ENCODE results near the gene FRMPD3.

The FRMPD3 gene

GRCh38 chrX:107480272-107480671 lies 30.8 kb downstream of the FRMPD3 start:
- no peak overlapping the region for H3K27ac Mint-ChIP-seq
- H3K4me1 Mint-ChIP-seq, result peaks cover 43% of the 10 kb centered on the region
- H3K4me3 Mint-ChIP-seq, result no peak overlapping the region
- TF ChIP-seq, protein P1, sequence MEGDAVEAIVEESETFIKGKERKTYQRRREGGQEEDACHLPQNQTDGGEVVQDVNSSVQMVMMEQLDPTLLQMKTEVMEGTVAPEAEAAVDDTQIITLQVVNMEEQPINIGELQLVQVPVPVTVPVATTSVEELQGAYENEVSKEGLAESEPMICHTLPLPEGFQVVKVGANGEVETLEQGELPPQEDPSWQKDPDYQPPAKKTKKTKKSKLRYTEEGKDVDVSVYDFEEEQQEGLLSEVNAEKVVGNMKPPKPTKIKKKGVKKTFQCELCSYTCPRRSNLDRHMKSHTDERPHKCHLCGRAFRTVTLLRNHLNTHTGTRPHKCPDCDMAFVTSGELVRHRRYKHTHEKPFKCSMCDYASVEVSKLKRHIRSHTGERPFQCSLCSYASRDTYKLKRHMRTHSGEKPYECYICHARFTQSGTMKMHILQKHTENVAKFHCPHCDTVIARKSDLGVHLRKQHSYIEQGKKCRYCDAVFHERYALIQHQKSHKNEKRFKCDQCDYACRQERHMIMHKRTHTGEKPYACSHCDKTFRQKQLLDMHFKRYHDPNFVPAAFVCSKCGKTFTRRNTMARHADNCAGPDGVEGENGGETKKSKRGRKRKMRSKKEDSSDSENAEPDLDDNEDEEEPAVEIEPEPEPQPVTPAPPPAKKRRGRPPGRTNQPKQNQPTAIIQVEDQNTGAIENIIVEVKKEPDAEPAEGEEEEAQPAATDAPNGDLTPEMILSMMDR (IDR thresholded peaks at IDR 0.05), result no peak
- peaks cover 2% of the 10 kb centered on the region for H3K27me3 Mint-ChIP-seq (ENCODE audit: low read depth, poor library complexity)
- peaks cover 42% of the 10 kb centered on the region for H3K9me3 Mint-ChIP-seq
- no peaks in the 10 kb centered on the region for H3K36me3 Mint-ChIP-seq (ENCODE audit: low read depth)
- no peak for DNase-seq

GRCh38 chrX:107482046-107482445 lies 32.6 kb downstream of the FRMPD3 start:
- Mint-ChIP-seq H3K27me3 (ENCODE audit: low read depth, poor library complexity) (peaks cover 2% of the 10 kb centered on the region), H3K27ac (no peak overlapping the region), H3K4me3 (no peak overlapping the region), H3K36me3 (ENCODE audit: low read depth) (no peaks in the 10 kb centered on the region), H3K4me1 (peaks cover 57% of the 10 kb centered on the region), H3K9me3 (peaks cover 41% of the 10 kb centered on the region)
- TF ChIP-seq, protein P1 (IDR thresholded peaks at IDR 0.05), result no peak
- DNase-seq, result no peak

- Mint-ChIP-seq H3K4me3 (no peak overlapping the region), H3K4me1 (peaks cover 58% of the 10 kb centered on the region), H3K36me3 (ENCODE audit: low read depth) (no peaks in the 10 kb centered on the region), H3K27me3 (ENCODE audit: low read depth, poor library complexity) (peaks cover 2% of the 10 kb centered on the region), H3K9me3 (peaks cover 46% of the 10 kb centered on the region), H3K27ac (peak overlapping the region; percentile 75)
- TF ChIP-seq, protein P1 (IDR thresholded peaks at IDR 0.05), result no peak
- DNase-seq, result peak; percentile 77
These were observed 34.7 kb downstream of the FRMPD3 start for GRCh38 chrX:107484002-107484726.

DNA sequence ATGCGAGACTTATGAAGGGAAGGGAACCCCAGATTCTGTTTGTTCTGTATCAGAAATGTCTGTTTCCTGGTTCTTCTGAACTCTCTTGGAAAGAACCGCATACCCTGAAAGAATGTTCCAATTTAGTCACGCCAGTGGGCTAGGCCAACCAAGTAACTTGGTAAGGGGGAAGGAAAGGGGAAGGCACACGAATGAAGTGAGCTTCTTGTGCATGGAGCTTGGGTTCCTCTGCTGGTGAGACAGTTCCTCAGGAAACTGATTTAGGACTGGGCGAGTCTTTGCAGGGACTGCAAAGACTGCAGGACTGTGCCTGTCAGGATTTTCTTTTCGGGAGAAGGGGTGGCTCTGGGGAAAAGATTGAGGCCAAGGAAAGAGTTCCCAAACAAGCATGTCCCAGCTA lies 35.6 kb downstream of the FRMPD3 start:
- peaks cover 58% of the 10 kb centered on the region for H3K4me1 Mint-ChIP-seq
- peak overlapping the region; percentile 23 for H3K4me3 Mint-ChIP-seq
- peaks cover 2% of the 10 kb centered on the region for H3K27me3 Mint-ChIP-seq (ENCODE audit: low read depth, poor library complexity)
- DNase-seq, result no peak
- H3K36me3 Mint-ChIP-seq (ENCODE audit: low read depth), result no peaks in the 10 kb centered on the region
- peak overlapping the region; percentile 56 for H3K27ac Mint-ChIP-seq
- TF ChIP-seq, protein P1 (IDR thresholded peaks at IDR 0.05), result no peak
- H3K9me3 Mint-ChIP-seq, result peaks cover 38% of the 10 kb centered on the region

GRCh38 chrX:107493141-107493540 lies 43.7 kb downstream of the FRMPD3 start:
- no peak overlapping the region for H3K4me3 Mint-ChIP-seq
- TF ChIP-seq, protein P1 (IDR thresholded peaks at IDR 0.05), result no peak
- peaks cover 44% of the 10 kb centered on the region for H3K9me3 Mint-ChIP-seq
- H3K27ac Mint-ChIP-seq, result no peak overlapping the region
- H3K4me1 Mint-ChIP-seq, result peaks cover 7% of the 10 kb centered on the region
- H3K36me3 Mint-ChIP-seq (ENCODE audit: low read depth), result no peaks in the 10 kb centered on the region
- DNase-seq, result no peak
- H3K27me3 Mint-ChIP-seq (ENCODE audit: low read depth, poor library complexity), result peaks cover 7% of the 10 kb centered on the region

DNA sequence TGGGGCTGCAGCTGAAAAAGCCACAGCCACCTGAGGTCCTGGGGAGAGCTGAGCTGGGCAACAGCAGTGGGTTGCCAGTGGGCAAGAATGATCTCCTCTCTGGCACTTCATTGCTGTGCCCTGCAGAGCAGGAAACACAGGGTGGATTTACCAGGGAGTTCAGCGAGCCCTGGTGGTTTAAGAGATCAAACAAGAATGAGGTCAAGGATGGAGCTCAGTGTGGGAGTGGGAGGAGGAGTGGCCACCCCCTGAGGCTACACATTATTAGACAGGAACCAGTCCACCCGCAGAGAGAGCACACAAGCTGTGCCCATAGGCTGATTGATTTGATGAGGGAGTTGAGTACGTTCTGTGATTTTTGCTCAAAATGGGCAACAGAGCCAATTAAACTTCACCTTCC lies 47.3 kb downstream of the FRMPD3 start:
- H3K27me3 Mint-ChIP-seq (ENCODE audit: low read depth, poor library complexity), result peaks cover 11% of the 10 kb centered on the region

More for the DNA sequence above, 47.3 kb downstream of the FRMPD3 start:
- Mint-ChIP-seq H3K27ac (no peak overlapping the region), H3K4me1 (peaks cover 8% of the 10 kb centered on the region), H3K4me3 (no peak overlapping the region), H3K36me3 (ENCODE audit: low read depth) (no peaks in the 10 kb centered on the region), H3K9me3 (peaks cover 47% of the 10 kb centered on the region)
- DNase-seq, result no peak
- TF ChIP-seq, protein P1 (IDR thresholded peaks at IDR 0.05), result no peak

Measured in nephron progenitor cell (in vitro differentiated cells).